Amniotic epithelial cell (primary cell): Measurements from ENCODE around the gene WDFY3.
A peak's percentile ranks its signal among the peaks of the same experiment; 100 is the strongest.

Experiments used
- DNase-seq: peaks from one replicate; pipeline ENCODE4 v3.0.0-alpha.2; 2010; ENCODE audit warnings: low read depth

The WDFY3 gene

GRCh38 chr4:84912741-84913140 is 53.7 kb downstream of the WDFY3 start:
- DNase-seq: no peak

- peak; percentile 62 for DNase-seq
Observed at GRCh38 chr4:84908876-84909275, 57.6 kb downstream of the WDFY3 start.

GRCh38 chr4:84907145-84907544 is 59.3 kb downstream of the WDFY3 start:
- DNase-seq: no peak

- DNase-seq: no peak
Observed at GRCh38 chr4:84905646-84906045, 60.8 kb downstream of the WDFY3 start.

GRCh38 chr4:84901740-84902281 is 64.7 kb downstream of the WDFY3 start:
- DNase-seq: peak; percentile 45

GRCh38 chr4:84901173-84901572 is 65.3 kb downstream of the WDFY3 start:
- no peak for DNase-seq

- DNase-seq: no peak
Observed at GRCh38 chr4:84899616-84900015, 66.9 kb downstream of the WDFY3 start.

GRCh38 chr4:84897516-84897915 is 69.0 kb downstream of the WDFY3 start:
- no peak for DNase-seq

- DNase-seq: no peak
Observed at GRCh38 chr4:84895283-84895682, 71.2 kb downstream of the WDFY3 start.

- no peak for DNase-seq
Observed at GRCh38 chr4:84894621-84895020, 71.9 kb downstream of the WDFY3 start.

GRCh38 chr4:84892950-84893349 is 73.5 kb downstream of the WDFY3 start:
- DNase-seq: peak; percentile 2

- DNase-seq: peak; percentile 43
Observed at GRCh38 chr4:84887824-84888223, 78.7 kb downstream of the WDFY3 start.

GRCh38 chr4:84879651-84880200 is 86.8 kb downstream of the WDFY3 start:
- DNase-seq: peak; percentile 44

GRCh38 chr4:84878546-84878945 is 87.9 kb downstream of the WDFY3 start:
- peak; percentile 27 for DNase-seq

- DNase-seq: peak; percentile 91
Observed at GRCh38 chr4:84878090-84878489, 88.4 kb downstream of the WDFY3 start.

GRCh38 chr4:84877051-84877833 is 89.2 kb downstream of the WDFY3 start:
- peak; percentile 71 for DNase-seq

- peak; percentile 62 for DNase-seq
Observed at GRCh38 chr4:84875636-84876371, 90.7 kb downstream of the WDFY3 start.

- no peak for DNase-seq
Observed at GRCh38 chr4:84874619-84875018, 91.9 kb downstream of the WDFY3 start.

- DNase-seq: peak; percentile 90
Observed at GRCh38 chr4:84870398-84871163, 95.9 kb downstream of the WDFY3 start.

- DNase-seq: no peak
Observed at GRCh38 chr4:84866295-84866694, 100.2 kb downstream of the WDFY3 start.

- no peak for DNase-seq
Observed at GRCh38 chr4:84865600-84865999, 100.9 kb downstream of the WDFY3 start.

GRCh38 chr4:84862064-84862463 is 104.4 kb downstream of the WDFY3 start:
- DNase-seq: no peak
